GM12878 (cell line): ENCODE results near the gene TM7SF3. TPM values are rescaled to one million over a fixed set of nuclear protein-coding genes. Genes with fewer than 3 reads are reported as not detected.

Experiments
- ATAC-seq: fragments of 200-7000 bp; cut with Tn5 transposase; 3 replicates; pipeline ENCODE4 v1.9.1; 2020; ENCODE audit warnings: mild to moderate bottlenecking, moderate library complexity
- BruUV-seq: library from RNA; stranded (reverse); fragments of 400-500 nt; replicated peaks from 2 replicates; lab custom pipeline; 2021; lab: Mats Ljungman, UMichigan
- CTCF ChIA-PET: fragments of 300-600 bp; sonication (Branson Sonifier 250); formaldehyde crosslinking; extraction: SDS; loops from one replicate; lab custom pipeline; 2021; ENCODE audit warnings: inconsistent platforms; lab: Yijun Ruan, JAX
- POLR2A ChIA-PET: fragments of 350-600 bp; formaldehyde crosslinking; extraction: SDS; loops from one replicate; lab custom pipeline; 2021; ENCODE audit warnings: inconsistent platforms; lab: Charles Lee
- RAD21 ChIA-PET: fragments of 300-600 bp; sonication (Branson Sonifier 250); formaldehyde crosslinking; loops from one replicate; lab custom pipeline; 2023; ENCODE audit warnings: antibody characterized with exemption; ENCODE audit not compliant: unreplicated experiment; lab: Charles Lee
- SMC1A ChIA-PET: fragments of 300-600 bp; sonication (Branson Sonifier 250); formaldehyde crosslinking; loops from one replicate; lab custom pipeline; 2023; ENCODE audit not compliant: unreplicated experiment, uncharacterized antibody; lab: Charles Lee
- DNase-seq: peaks from one replicate; pipeline ENCODE4 v3.0.0-alpha.2; 2011; ENCODE audit warnings: low read depth, low spot score
- FAIRE-seq: peaks from 3 replicates; lab custom pipeline; 2011; peaks lifted over from hg19 to GRCh38; lab: Jason Lieb, UNC
- H2AFZ ChIP-seq: 2 replicates; pipeline ENCODE4 v1.6.0; 2011; ENCODE audit warnings: low read depth, low read length, control low read depth; ENCODE audit not compliant: control insufficient read depth
- H3K27ac ChIP-seq: 2 replicates; pipeline ENCODE4 v1.5.1; 2011; ENCODE audit warnings: control low read depth; ENCODE audit not compliant: control insufficient read depth, insufficient read depth
- H3K27me3 ChIP-seq, 2 experiments: replicated peaks in 1 of 2; 2 replicates each; pipeline versions ENCODE4 v1.6.0 to v1.6.1; 2011; ENCODE audit warnings: low read length in 1 of 2; ENCODE audit not compliant: control insufficient read depth in 2 of 2, insufficient read depth in 2 of 2
- H3K36me3 ChIP-seq, 2 experiments: 2 replicates each; pipeline ENCODE4 v1.5.1; 2011; ENCODE audit warnings: low read length in 1 of 2; ENCODE audit not compliant: control insufficient read depth in 2 of 2, insufficient read depth in 2 of 2
- H3K4me1 ChIP-seq: 2 replicates; pipeline ENCODE4 v1.6.1; 2011; ENCODE audit warnings: mild to moderate bottlenecking, low read length, moderate library complexity, mixed read lengths; ENCODE audit not compliant: control insufficient read depth, insufficient read depth
- H3K4me2 ChIP-seq: 2 replicates; pipeline ENCODE4 v1.6.0; 2011; ENCODE audit warnings: control low read depth; ENCODE audit not compliant: control insufficient read depth, insufficient read depth
- H3K4me3 ChIP-seq: fragments of 200-600 bp; sonication (generic); 2 replicates; pipeline ENCODE4 v1.5.1; 2016
- H3K79me2 ChIP-seq: 2 replicates; pipeline ENCODE4 v1.6.0; 2011; ENCODE audit warnings: low read length; ENCODE audit not compliant: control insufficient read depth, insufficient read depth
- H3K9ac ChIP-seq: 2 replicates; pipeline ENCODE4 v1.8.0; 2011; ENCODE audit warnings: low read length, control low read depth, mixed read lengths; ENCODE audit not compliant: control insufficient read depth, insufficient read depth
- H3K9me3 ChIP-seq: replicated peaks from 3 replicates; pipeline ENCODE4 v1.5.1; 2011; ENCODE audit warnings: mild to moderate bottlenecking, low read length; ENCODE audit not compliant: control insufficient read depth, insufficient read depth
- H4K20me1 ChIP-seq: 2 replicates; pipeline ENCODE4 v1.6.0; 2011; ENCODE audit not compliant: control insufficient read depth, insufficient read depth
- BACH1 ChIP-seq: fragments of 450-650 bp; IDR thresholded peaks from 2 replicates; pipeline ENCODE4 v1.6.1; 2017; ENCODE audit warnings: mild to moderate bottlenecking, borderline replicate concordance
- BCL11A ChIP-seq: IDR thresholded peaks from 2 replicates; pipeline ENCODE4 v1.6.1; 2011; ENCODE audit warnings: low read depth, low read length
- BRCA1 ChIP-seq: IDR thresholded peaks from 2 replicates; pipeline ENCODE4 v1.6.1; 2011; ENCODE audit warnings: low read depth, low read length, improper control_type of control experiment
- CBFB ChIP-seq: IDR thresholded peaks from 2 replicates; pipeline ENCODE4 v1.6.1; 2016; ENCODE audit warnings: antibody characterized with exemption, low read depth
- EED ChIP-seq: sonication (generic); IDR thresholded peaks from 2 replicates; pipeline ENCODE4 v1.6.1; 2016; ENCODE audit warnings: antibody characterized with exemption, low read depth
- EZH2 ChIP-seq: IDR thresholded peaks from 2 replicates; pipeline ENCODE4 v1.6.1; 2012; ENCODE audit warnings: low read depth, mild to moderate bottlenecking, control low read depth, inconsistent platforms, low read length, borderline replicate concordance; ENCODE audit not compliant: control insufficient read depth
- GATAD2B ChIP-seq: fragments of 450-650 bp; conservative IDR thresholded peaks from 2 replicates; pipeline ENCODE4 v1.6.1; 2017; ENCODE audit warnings: low read depth, mild to moderate bottlenecking, moderate library complexity
- KAT2A ChIP-seq: conservative IDR thresholded peaks from 2 replicates; pipeline ENCODE4 v1.6.1; 2011; ENCODE audit warnings: low read depth, low read length; ENCODE audit not compliant: control insufficient read depth
- MTA2 ChIP-seq: fragments of 450-650 bp; IDR thresholded peaks from 2 replicates; pipeline ENCODE4 v1.6.1; 2016; ENCODE audit warnings: low read depth, mild to moderate bottlenecking, moderate library complexity
- NFIC ChIP-seq: IDR thresholded peaks from 2 replicates; pipeline ENCODE4 v1.6.1; 2012; ENCODE audit warnings: low read depth, mild to moderate bottlenecking, inconsistent platforms, low read length, moderate library complexity
- SRF ChIP-seq, 2 experiments: IDR thresholded peaks; 2 replicates each; pipeline ENCODE4 v1.6.1; 2011; ENCODE audit warnings: low read depth in 2 of 2, low read length in 2 of 2, mild to moderate bottlenecking in 1 of 2, moderate library complexity in 1 of 2
- ZNF274 ChIP-seq: IDR thresholded peaks from one replicate; pipeline ENCODE4 v1.8.0; 2011; ENCODE audit not compliant: insufficient read length, insufficient read depth
- WGBS: methylation state at CpG from one replicate; pipeline ENCODE4 v1.1.6; 2016; ENCODE audit warnings: low lambda C conversion rate; ENCODE audit not compliant: insufficient replicate concordance, insufficient coverage; ENCODE audit errors: missing lambda C conversion rate; 5-methylcytosine and 5-hydroxymethylcytosine counted together
- in situ Hi-C: fragments of 300-500 bp; cut with MboI; formaldehyde crosslinking; loops from 9 replicates; pipeline ENCODE4 v1.14.3; 2018; ENCODE audit warnings: mixed read lengths
- intact Hi-C: fragments of 100-400 bp; cut with micrococcal nuclease; formaldehyde crosslinking; loops from one replicate; pipeline ENCODE4 v1.14.2; 2022; ENCODE audit not compliant: unreplicated experiment
- polyA plus RNA-seq, 11 experiments: library from polyadenylated mRNA; depleted of rRNA in 4 of 11; unstranded in 6 of 11; stranded (reverse) in 5 of 11; fragments of >200 nt; fragmentation: Nextera tagmentation in 4 of 11; fragmentation: Illumina TruSeq in 1 of 11; extraction: Ambion mirVana in 4 of 11; extraction: Trizol in 1 of 11; gene quantifications; 1 replicate in 1 of 11; 2 replicates in 10 of 11; pipeline versions ENCODE4 v1.2.1 to v1.2.3, GENCODE V29; 2011 to 2016; ENCODE audit warnings: inconsistent platforms in 2 of 11, missing spikeins in 2 of 11, low read depth in 1 of 11
- total RNA-seq, 4 experiments: library from RNA; depleted of rRNA in 3 of 4; stranded (reverse); fragments of >200 nt in 3 of 4; fragmentation: Illumina TruSeq in 1 of 4; extraction: Trizol in 1 of 4; gene quantifications; 2 replicates each; pipeline versions ENCODE4 v1.2.1 to v1.2.3, GENCODE V29; 2013 to 2021
- TF ChIP-seq, protein P1 (sequence below): fragments of 450-650 bp; IDR thresholded peaks from 2 replicates; pipeline ENCODE4 v1.6.1; 2016; ENCODE audit warnings: mild to moderate bottlenecking
- TF ChIP-seq, protein P2 (sequence below): fragments of 450-650 bp; formaldehyde crosslinking; IDR thresholded peaks from 2 replicates; pipeline ENCODE4 v1.4.0; 2022; ENCODE audit warnings: mild to moderate bottlenecking, moderate library complexity
- TF ChIP-seq, protein P3 (sequence below): fragments of 150-350 bp; IDR thresholded peaks from 2 replicates; pipeline ENCODE4 v1.6.1; 2014; ENCODE audit warnings: mild to moderate bottlenecking, low read depth, low read length
- TF ChIP-seq, protein P4 (sequence below): IDR thresholded peaks from 2 replicates; pipeline ENCODE4 v1.6.1; 2011; ENCODE audit warnings: borderline replicate concordance, low read depth, mild to moderate bottlenecking, moderate library complexity, mixed read lengths, low read length; ENCODE audit not compliant: insufficient read depth; ENCODE audit errors: extremely low read length

TM7SF3 gene
- total and polyA plus RNA-seq, 10 of the 15 experiments (the other 5 are each of a cell fraction or from before 2014, with no cell fraction given), result 31.4 to 341 (median 74.8) TPM

DNA sequence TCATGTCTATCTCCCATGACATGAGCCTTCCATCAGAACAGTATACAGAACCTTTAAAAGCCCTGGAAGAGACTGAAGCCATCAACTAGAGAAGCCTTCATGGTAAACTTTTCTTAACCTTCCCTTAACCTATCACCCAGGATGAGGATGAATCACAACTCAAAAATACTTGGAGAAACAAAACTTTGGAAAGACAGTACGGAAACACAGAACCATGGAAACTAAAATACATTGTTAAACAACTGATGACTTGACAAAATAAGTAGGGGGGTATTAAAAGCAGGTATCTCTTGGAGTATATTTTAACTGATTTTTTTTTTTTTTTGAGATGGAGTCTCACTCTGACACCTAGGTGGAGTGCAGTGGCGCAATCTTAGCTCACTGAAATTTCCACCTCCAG, 8.7 kb downstream of the TM7SF3 start:
- RAD21 ChIA-PET, result no interaction called here
- intact Hi-C loops (no loop called here), in situ Hi-C loops (no loop called here)
- POLR2A ChIA-PET, result interaction anchor here (0.7 kb wide), 1 partner anchor 12 kb away, joined by 4 read pairs; no protein-coding TSS in a partner anchor
- BruUV-seq, result no TSS peak
- FAIRE-seq, result no peak
- 98% methylated on average over 2 of the region's 2 CpGs for WGBS
- no peak overlapping the region for H2AFZ ChIP-seq
- TF ChIP-seq BCL11A (no peak), KAT2A (no peak), EZH2 (no peak), ZNF274 (no peak), CBFB (no peak), EED (no peak), BRCA1 (no peak), GATAD2B (no peak), BACH1 (no peak), SRF (IDR thresholded peaks at IDR 0.05; ENCODE audit: low read depth in 2 of 2, low read length in 2 of 2) (no peak), NFIC (no peak), MTA2 (no peak)
- TF ChIP-seq, protein P1, sequence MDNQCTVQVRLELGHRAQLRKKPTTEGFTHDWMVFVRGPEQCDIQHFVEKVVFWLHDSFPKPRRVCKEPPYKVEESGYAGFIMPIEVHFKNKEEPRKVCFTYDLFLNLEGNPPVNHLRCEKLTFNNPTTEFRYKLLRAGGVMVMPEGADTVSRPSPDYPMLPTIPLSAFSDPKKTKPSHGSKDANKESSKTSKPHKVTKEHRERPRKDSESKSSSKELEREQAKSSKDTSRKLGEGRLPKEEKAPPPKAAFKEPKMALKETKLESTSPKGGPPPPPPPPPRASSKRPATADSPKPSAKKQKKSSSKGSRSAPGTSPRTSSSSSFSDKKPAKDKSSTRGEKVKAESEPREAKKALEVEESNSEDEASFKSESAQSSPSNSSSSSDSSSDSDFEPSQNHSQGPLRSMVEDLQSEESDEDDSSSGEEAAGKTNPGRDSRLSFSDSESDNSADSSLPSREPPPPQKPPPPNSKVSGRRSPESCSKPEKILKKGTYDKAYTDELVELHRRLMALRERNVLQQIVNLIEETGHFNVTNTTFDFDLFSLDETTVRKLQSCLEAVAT, result no peak
- TF ChIP-seq, protein P2, sequence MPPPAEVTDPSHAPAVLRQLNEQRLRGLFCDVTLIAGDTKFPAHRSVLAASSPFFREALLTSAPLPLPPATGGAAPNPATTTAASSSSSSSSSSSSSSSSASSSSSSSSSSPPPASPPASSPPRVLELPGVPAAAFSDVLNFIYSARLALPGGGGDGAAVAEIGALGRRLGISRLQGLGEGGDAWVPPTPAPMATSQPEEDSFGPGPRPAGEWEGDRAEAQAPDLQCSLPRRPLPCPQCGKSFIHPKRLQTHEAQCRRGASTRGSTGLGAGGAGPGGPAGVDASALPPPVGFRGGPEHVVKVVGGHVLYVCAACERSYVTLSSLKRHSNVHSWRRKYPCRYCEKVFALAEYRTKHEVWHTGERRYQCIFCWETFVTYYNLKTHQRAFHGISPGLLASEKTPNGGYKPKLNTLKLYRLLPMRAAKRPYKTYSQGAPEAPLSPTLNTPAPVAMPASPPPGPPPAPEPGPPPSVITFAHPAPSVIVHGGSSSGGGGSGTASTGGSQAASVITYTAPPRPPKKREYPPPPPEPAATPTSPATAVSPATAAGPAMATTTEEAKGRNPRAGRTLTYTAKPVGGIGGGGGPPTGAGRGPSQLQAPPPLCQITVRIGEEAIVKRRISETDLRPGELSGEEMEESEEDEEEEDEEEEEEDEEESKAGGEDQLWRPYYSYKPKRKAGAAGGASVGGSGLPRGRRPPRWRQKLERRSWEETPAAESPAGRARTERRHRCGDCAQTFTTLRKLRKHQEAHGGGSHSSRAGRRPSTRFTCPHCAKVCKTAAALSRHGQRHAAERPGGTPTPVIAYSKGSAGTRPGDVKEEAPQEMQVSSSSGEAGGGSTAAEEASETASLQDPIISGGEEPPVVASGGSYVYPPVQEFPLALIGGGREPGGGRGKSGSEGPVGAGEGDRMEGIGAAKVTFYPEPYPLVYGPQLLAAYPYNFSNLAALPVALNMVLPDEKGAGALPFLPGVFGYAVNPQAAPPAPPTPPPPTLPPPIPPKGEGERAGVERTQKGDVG (CRISPR knock-in tag), result no peak
- TF ChIP-seq, protein P3, sequence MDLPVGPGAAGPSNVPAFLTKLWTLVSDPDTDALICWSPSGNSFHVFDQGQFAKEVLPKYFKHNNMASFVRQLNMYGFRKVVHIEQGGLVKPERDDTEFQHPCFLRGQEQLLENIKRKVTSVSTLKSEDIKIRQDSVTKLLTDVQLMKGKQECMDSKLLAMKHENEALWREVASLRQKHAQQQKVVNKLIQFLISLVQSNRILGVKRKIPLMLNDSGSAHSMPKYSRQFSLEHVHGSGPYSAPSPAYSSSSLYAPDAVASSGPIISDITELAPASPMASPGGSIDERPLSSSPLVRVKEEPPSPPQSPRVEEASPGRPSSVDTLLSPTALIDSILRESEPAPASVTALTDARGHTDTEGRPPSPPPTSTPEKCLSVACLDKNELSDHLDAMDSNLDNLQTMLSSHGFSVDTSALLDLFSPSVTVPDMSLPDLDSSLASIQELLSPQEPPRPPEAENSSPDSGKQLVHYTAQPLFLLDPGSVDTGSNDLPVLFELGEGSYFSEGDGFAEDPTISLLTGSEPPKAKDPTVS, result no peak
- TF ChIP-seq, protein P4, sequence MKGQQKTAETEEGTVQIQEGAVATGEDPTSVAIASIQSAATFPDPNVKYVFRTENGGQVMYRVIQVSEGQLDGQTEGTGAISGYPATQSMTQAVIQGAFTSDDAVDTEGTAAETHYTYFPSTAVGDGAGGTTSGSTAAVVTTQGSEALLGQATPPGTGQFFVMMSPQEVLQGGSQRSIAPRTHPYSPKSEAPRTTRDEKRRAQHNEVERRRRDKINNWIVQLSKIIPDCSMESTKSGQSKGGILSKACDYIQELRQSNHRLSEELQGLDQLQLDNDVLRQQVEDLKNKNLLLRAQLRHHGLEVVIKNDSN, result no peak
- TF ChIP-seq, all 136 proteins: peak for 0
- H3K27me3 ChIP-seq, result no peaks in the 10 kb centered on the region
- H3K79me2 ChIP-seq, result peaks cover 65% of the 10 kb centered on the region
- peaks cover 2% of the 10 kb centered on the region for H3K4me1 ChIP-seq
- ATAC-seq, result no peak
- peaks cover 0 to 4% of the 10 kb centered on the region in 2 experiments; a peak in 1 of 4 replicates for H3K36me3 ChIP-seq
- ChIA-PET SMC1A (interaction anchor here (0.8 kb wide), 1 partner anchor 8 kb away, joined by 3 read pairs; no protein-coding TSS in a partner anchor), CTCF (interaction anchor here (0.7 kb wide), 1 partner anchor 778 kb away, joined by 3 read pairs; no protein-coding TSS in a partner anchor)
- H4K20me1 ChIP-seq, result no peaks in the 10 kb centered on the region
- H3K9me3 ChIP-seq, result no peaks in the 10 kb centered on the region
- H3K4me2 ChIP-seq, result no peak overlapping the region
- no peak for DNase-seq
- no peak overlapping the region for H3K4me3 ChIP-seq
- H3K27ac ChIP-seq, result no peak overlapping the region
- H3K9ac ChIP-seq, result no peak overlapping the region
